G401.6 (cell line): ENCODE measurements around the gene HSCB.
"Not testable (repeated sequence)": the region's sequence is repeated elsewhere in the genome, so short reads cannot be mapped to it uniquely, and the experiment has no call there.

Experiments
- FAIRE-seq: peaks from 2 replicates; lab custom pipeline; 2012; peaks lifted over from hg19 to GRCh38; lab: Jason Lieb, UNC

Gene HSCB, protein sequence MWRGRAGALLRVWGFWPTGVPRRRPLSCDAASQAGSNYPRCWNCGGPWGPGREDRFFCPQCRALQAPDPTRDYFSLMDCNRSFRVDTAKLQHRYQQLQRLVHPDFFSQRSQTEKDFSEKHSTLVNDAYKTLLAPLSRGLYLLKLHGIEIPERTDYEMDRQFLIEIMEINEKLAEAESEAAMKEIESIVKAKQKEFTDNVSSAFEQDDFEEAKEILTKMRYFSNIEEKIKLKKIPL

DNA sequence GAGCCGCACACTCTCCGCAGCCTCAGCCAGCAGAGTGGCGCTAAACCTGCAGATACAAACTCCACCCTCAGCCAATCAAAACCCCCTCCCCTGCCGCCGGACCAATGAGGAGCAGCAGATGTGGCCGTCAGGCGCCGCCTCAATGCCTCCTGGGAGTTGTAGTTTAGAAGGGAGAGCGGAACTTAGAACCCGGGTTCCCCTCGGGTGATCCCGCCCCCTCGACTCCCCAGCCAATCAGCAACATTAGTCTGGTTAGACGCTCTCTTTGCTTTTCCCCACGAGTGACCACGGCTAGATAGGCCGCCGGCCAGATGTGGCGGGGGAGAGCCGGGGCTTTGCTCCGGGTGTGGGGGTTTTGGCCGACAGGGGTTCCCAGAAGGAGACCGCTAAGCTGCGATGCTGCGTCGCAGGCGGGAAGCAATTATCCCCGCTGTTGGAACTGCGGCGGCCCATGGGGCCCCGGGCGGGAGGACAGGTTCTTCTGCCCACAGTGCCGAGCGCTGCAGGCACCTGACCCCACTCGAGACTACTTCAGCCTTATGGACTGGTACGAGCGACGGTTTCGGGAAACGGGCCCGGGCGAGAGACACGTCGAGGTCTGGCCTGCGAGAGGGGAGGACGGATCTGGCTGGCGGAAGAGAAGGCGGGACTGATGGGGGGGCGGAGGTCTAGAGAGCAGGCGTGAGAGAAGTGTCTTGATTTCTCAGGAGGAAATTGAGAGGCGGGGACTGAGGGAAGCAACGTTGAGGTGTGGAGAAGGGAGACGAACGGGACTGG lies at the start of gene HSCB, which contains the start of gene CHEK2:
HSCB (plus strand) TSS at position 255 of the 777 bp plus-strand sequence; CDS start at position 312, 57 bp downstream.
CHEK2 (minus strand) TSS at position 36 of the 777 bp plus-strand sequence. CDS start 7,099 bp downstream, outside the sequence.
- FAIRE-seq: peak; percentile 99

DNA sequence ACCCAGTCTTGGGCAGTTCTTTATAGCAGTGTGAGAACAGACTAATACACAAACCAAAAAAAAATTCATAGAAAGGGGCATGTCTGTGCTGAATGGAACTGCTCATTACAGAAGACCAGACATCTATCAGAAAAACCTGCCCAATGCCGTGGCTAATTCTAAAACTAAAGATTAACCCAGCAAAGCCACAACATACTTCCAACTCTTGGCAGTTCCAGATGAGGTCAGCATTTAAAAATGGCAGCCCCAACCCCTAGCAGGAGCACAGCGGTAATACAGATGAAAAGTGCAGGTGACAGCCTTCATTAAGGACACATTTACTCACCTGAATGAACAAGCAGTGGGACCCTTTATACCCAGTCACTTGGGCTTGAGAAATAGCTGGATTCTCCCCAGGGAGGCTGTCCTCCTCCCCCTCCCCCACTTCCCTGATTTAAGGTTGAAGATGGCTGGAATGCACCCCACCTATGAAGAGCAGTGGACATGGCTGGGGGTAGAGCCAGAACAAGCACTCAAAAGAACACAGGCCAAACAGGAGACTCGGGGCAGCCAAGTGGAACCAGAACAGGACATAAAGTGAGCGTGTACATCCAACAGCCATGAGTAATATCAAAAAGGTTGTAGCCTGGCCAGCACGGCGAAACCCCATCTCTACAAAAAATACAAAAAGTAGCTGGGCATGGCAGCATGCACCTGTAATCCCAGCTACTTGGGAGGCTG lies 48.6 kb upstream of the HSCB start:
- FAIRE-seq: not testable (repeated sequence)

DNA sequence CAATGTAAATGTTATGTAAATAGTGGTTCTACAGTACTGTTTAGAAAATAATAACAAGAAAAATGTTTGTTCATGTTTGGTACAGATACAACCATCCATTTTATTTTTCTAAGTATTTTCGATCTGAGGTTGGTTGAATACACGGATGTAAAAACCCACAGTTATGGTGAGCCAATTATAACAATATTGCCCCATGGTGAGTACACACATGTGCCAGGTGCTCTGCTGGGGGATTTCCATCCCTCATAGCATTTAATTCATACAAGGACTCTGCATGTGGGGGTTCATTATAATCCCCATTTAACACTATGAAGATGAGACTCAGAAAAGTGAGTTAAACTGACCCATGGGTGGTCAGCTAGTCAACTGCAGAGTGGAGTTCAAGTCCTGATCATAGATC lies 38.9 kb upstream of the HSCB start:
- FAIRE-seq: no peak

DNA sequence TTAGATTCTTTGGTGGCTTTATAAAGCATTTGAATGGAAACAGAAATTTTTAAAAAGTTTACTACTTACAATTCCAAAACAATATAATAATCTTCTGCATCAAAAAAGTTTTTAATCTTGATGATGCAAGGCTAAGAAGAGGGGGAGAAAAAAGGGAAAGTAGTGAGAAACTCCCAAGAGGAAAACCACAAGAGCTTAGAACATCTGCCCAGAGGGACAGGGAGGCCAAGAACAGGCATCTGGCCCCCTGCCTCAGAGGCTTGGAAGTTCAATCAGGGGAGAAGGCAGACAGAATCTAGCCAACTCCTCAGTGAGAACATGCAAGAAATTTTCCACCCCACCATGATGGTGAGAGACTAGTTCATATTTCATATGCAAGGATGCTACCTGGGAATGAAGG lies 38.4 kb upstream of the HSCB start:
- no peak for FAIRE-seq

DNA sequence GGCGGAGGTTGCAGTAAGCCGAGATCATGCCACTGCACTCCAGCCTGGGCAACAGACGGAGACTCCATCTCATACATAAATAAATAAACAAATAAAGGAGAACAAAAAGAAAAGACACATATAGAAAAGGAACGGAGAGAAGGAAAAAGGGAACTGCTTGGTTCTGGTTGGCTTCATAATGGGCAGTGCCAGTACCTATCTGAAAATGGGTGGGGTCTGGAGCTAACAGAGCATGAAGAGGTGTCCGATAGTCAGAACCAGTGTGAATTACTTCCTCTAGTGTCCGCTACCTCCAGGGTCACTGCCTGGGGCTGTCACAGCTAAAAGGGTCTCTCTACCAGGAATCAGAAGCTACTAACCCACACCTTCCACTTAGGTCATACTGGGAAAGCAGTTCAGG lies 35.0 kb upstream of the HSCB start:
- FAIRE-seq: no peak

DNA sequence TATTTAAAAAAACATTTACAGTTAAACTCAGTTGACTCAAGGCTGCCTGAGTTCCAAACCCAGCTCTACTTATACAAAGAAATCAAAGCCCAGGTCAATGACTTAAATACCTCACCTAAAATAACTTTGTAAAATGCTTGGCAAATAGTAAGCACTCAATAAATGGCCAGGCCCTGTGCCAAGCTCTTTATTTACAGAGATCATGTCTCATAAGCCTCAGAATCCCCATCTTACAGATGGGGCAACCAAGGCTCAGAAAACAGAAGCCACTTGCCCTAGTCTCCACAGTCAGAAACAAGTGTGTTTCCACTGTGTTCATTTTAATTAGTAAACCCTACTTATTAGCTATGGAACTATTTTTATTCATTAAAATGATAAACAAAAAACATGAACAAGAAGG lies 31.7 kb upstream of the HSCB start:
- no peak for FAIRE-seq

DNA sequence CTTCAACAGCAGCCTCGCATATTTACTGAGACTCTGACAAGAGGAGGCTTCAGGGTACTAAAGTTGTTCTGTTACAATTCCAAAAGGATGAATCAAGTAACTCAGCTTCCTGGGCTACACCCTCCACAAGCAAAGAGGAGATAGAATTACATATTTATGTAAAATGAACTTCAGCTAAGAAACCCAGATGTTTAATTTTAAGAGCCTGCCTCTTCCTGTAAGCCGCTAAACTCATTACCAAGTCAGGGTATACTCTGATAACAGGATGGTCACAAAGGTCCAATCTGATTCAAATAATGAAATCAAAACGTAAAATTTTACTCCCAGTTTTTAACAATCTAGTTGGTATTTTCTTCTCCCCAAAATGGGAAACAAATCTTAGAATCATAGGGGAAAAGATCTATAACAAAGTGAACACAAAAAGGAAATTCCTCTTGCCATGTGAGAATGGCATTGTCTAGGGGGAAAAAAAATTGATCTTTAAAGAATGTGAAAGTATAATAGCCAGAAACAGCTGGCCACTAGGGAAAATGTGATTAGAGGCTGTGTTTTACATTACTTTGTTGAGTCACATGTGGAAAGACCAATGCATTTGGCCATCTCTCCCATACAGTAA lies 31.2 kb upstream of the HSCB start:
- peak; percentile 94 for FAIRE-seq

DNA sequence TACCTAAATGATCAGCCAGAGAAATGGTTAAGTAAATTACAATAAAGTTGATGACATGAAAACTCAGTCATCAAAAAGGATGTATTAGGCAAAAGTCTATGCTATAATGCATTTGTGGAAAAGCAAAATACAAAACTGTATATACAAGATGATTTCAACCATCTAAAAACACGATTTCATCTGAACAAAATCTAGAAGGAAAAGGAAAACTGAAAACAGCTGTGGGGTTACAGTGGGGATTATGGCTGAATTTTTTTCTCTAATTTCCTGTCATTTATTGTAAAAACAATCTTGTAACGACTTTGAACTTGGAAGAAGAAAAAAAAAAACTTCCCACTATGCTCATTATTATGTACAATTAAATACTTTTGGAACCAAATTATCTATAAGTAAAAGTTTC lies 30.5 kb upstream of the HSCB start:
- FAIRE-seq: no peak

DNA sequence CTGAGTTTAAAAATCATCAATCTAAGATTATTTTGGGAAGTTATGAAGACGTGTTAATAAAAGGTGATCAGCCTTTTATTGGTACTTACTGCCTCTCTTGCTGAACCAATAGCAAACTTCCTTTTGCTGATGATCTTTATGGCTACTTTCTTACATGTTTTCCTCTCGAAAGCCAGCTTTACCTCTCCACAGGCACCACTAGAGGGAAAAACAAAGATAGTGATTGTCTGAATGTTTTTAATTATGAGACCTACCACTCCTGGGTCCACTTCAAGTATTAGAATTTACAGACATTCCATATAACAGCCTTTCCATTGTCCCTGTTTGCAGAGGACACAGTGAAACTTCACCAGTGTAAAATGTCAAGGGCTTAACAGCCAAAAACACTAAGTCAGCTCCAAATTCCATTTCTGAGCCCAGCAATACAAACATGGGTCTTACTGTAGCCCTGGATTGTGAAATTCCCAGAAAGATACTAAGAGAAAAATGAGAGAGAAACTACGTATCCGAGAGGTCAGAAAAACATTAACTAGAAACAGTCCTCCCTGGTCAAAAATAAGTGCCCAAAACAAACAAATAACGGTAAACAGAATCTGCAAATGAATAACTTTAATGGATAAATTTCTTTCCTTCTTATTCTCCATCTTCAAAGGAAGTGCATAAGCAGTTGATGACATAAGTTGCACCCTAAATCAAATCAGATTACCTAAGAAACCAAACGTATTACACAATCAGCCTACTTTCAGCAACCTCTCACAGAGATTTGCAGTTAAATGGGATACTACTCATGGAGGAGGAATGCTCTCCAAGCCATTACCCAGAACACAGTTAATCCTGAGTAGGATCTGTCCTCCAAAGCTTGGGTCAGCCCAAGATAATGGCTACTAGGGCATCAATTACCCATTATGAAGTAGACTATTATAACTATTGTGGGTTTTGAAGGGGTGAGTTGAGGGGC lies 29.7 kb upstream of the HSCB start:
- FAIRE-seq: peak; percentile 99

DNA sequence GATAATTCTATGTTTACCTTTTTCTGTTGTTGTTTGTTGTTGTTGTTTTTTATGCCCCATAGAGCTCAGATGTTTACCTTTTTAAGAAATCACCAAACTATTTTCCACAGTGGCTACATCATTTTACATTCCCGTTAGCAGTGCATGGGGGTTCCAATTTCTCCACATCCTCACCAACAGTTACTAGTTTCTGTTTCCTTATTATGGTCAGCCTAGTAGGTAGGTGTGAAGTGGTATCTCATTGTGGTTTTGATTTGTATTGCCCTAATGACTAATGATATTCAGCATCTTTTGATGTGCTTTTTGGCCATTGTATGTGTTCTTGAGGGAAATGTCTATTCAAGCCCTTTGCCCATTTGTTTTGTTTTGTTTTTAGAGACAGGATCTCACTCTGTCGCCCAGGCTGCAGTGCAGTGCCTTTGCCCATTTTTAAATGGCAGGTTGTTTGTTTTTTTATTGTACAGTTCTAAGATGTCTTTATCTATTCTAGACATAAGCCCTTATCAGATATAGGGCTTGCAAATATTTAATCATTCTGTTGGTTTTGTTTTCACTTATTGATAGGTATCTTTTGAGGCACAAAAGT lies 27.7 kb upstream of the HSCB start:
- peak; percentile 68 for FAIRE-seq

DNA sequence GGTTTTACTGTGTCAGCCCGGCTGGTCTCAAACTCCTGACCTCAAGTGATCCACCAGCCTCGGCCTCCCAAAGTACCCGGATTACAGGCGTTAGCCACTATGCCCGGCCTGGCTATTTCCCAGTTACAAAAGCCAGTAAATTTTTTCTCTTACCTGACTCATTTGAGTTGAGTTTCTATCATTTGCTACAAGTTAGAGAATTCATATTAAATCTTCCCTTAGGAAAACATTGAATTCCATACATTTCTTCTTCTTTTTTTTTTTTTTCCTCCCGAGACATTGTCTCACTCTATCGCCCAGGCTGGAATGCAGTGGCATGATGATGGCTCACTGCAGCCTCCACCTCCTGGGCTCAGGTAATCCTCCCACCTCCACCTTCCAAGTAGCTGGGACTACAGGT lies 26.2 kb upstream of the HSCB start:
- FAIRE-seq: no peak

DNA sequence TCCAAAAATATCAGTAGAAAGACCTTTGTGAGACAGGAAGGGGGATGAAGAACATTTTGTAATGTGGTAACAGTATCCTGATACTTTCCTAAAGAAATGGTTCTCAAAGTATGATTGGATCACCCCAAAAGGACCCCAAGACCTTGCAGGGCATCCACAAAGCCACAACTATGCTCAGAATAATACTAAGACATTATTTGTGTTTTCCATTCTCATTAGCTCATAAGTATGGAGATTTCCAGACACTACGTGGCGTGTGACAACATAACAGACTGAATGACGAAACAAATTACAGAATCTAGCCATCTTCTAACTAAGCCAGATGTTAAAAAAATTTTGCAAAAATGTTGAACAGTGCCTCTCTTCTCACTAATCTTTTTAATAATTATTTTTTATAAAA lies 25.2 kb upstream of the HSCB start:
- no peak for FAIRE-seq

DNA sequence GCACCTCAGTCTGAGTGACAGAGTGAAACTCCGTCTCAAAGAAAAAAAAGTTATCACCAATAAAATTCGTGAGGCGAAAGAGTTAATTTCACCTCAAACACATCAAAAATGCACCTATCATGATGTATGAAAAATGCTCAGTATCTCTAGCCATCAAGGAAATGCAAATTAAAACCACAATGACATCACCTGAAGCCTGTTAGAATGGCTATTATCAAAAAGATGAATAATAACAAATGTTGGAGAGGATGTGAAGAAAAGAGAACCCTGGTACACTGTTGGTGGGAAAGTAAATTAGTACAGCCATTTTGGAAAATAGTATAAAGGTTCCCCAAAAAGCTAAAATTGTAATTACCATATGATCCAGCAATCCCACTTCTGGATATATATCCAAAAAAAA lies 23.8 kb upstream of the HSCB start:
- no peak for FAIRE-seq

DNA sequence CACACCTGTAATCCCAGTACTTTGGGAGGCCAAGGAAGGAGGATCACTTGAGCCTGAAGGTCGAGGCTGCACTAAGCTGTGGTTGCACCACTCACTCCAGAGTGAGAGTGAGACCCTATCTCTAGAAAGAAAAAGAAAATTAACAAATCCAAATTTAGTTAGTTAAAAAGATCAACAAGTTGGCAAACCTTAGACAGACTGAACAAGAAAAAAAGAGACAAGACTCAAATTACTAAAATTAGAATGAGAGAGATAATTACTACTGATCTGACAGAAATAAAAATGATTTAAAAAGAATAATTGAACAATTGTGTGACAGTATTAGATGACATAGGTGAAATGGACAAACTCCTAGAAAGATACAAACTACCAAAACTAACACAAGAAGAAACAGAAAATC lies 13.8 kb upstream of the HSCB start:
- FAIRE-seq: no peak

DNA sequence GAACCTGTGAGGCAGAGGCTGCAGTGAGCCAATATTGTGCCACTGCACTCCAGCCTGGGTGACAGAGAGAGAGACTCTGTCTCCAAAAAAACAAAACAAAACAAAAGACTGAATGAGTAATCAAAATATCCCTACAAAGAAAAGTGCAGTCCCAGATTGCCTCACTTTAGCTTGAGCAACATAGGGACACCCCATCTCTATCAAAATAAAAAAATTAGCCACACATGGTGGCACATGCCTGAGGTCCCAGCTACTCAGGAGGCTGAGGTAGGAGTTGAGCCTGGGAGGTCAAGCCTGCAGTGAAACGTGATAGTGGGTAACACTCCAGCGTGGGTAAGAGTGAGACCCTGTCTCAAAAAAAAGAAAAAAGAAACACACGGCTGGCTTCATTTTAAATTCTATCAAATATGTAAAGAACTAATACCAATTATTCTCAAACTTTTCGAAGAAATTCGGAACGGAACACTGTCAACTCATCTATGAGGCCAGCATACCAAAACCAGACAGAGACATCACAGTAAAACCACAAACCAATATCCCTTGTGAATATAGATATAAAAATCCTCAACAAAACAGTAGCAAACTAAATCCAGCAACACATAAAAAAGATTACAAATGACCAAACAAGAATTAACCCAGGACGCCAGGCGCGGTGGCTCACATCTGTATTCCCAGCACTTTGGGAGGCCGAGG lies 13.1 kb upstream of the HSCB start:
- FAIRE-seq: no peak

DNA sequence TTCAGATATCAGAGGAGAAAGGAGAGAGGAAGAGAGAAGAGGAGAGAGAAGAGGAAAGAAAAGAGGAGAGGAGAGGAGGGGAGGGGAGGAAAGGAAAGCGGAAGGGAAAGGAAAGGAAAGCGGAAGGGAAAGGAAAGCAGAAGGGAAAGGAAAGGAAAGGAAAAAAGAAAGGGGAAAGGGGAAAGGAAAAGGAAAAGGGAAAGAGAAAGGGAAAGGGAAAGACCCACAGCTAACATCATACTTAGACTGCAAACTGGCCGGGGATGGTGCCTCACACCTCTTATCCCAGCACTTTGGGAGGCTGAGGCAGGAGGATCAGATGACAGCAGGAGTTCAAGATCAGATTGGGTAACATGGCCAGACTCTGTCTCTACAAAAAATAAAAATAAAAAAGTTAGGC lies 11.7 kb upstream of the HSCB start:
- no peak for FAIRE-seq

DNA sequence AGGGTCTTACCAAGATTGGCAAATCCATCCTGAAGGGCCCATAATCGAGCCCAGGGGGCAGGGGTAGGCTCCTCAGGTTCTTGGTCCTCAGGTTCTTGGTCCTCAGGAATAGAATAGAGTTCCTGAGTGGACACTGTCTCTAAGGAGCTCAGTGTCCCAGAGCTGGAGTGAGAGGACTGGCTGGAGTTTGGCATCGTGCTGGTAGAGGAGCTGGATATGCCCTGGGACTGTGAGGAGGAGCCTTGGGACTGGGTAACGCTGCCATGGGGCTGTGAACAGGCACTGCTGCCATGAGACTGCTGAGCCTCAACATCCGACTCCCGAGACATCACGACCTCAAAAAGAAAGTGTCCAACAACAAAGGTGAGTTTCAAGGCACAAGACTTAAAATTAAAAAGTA lies 7.4 kb upstream of the HSCB start:
- FAIRE-seq: no peak

DNA sequence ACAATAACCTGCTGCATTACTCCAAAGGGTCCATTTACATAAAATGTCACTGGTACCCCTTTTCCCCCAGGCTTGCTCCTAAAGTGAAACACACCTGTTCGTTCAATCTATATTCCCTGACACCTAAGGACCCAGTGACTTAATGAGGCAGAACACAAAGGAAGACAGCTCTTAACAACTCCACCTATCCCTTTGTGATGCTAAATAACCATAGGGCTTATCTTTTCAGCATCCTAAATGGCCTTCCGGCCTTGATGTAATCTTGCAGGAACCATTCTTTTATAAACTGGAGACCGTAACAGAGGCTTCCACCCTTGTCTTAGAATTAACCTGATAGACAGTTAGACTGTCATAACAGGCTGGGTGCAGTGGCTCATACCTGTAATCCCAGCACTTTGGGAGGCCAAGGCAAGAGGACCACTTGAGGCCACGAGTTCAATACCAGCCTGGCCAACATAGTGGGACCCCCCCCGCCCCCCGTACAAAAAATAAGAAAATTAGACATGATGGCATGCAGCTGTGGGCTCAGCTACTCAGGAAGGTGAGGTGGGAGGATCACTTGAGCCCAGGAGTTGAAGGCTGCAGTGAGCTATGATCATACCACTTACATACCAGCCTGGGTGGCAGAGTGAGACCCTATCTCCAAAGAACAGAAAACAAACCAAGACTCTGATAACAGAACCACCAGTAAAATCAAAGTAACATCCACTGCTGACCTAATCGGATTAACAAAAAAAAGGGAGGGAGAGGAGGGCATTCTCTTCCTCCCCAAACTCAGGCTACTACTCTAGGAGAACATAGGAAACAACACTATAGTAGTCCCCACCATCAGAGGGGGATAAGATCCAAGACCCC lies 5.3 kb upstream of the HSCB start:
- no peak for FAIRE-seq

DNA sequence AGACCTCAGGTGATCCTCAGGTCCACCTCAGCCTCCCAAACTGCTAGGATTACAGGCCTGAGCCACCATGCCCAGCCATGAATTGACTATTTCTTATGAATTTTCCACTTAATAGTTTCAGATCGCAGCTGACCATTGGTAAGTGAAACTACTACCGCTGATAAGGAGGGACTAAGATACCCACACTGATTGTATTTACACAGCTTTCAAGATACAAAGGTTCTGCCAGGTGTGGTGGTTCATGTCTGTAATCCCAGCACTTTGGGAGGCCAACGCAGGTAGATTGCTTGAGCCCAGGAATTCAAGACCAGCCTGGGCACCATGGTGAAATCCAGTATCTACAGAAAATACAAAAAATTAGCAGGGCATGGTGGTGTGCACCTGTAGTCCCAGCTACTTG lies 4.1 kb upstream of the HSCB start:
- no peak for FAIRE-seq

DNA sequence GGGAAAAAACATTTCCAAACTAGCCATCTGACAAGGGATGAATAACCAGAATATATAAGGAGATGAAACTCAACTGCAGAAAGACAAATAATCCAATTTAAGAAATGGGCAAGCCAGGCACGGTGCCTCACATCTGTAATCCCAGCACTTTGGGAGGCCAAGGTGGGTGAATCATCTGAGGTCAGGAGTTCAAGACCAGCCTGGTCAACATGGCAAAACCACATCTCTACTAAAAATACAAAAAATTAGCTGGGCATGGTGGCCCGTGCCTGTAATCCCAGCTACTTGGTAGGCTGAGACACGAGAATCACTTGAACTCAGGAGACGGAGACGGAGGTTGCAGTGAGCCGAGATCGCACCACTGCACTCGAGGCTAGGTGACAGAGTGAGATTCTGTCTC lies 3.0 kb upstream of the HSCB start:
- not testable (repeated sequence) for FAIRE-seq
